GM12878 (cell line): ENCODE measurements around the gene NCMAP. TPM values are rescaled to one million over a fixed set of nuclear protein-coding genes. Genes with fewer than 3 reads are reported as not detected.

ENCODE experiments used
- BCLAF1 ChIP-seq: fragments of 450-650 bp; IDR thresholded peaks from 2 replicates; pipeline ENCODE4 v1.6.1; 2017; ENCODE audit warnings: antibody characterized with exemption, mild to moderate bottlenecking, moderate library complexity
- HCFC1 ChIP-seq: fragments of 150-350 bp; IDR thresholded peaks from 2 replicates; pipeline ENCODE4 v1.6.1; 2014; ENCODE audit warnings: low read length
- MAX ChIP-seq: IDR thresholded peaks from 2 replicates; pipeline ENCODE4 v1.6.1; 2012; ENCODE audit warnings: low read depth, low read length, improper control_type of control experiment
- MTA2 ChIP-seq: fragments of 450-650 bp; IDR thresholded peaks from 2 replicates; pipeline ENCODE4 v1.6.1; 2016; ENCODE audit warnings: low read depth, mild to moderate bottlenecking, moderate library complexity
- NBN ChIP-seq: fragments of 450-650 bp; IDR thresholded peaks from 2 replicates; pipeline ENCODE4 v1.6.1; 2016
- SPI1 ChIP-seq: IDR thresholded peaks from 2 replicates; pipeline ENCODE4 v1.6.1; 2011; ENCODE audit warnings: low read depth, mild to moderate bottlenecking, low read length, moderate library complexity, borderline replicate concordance; ENCODE audit not compliant: insufficient read depth
- ZBTB11 ChIP-seq: fragments of 450-650 bp; formaldehyde crosslinking; IDR thresholded peaks from 2 replicates; pipeline ENCODE4 v1.5.0; 2022; ENCODE audit warnings: mild to moderate bottlenecking, missing genetic modification characterization
- polyA plus RNA-seq, 11 experiments: library from polyadenylated mRNA; depleted of rRNA in 4 of 11; unstranded in 6 of 11; stranded (reverse) in 5 of 11; fragments of >200 nt; fragmentation: Nextera tagmentation in 4 of 11; fragmentation: Illumina TruSeq in 1 of 11; extraction: Ambion mirVana in 4 of 11; extraction: Trizol in 1 of 11; gene quantifications; 1 replicate in 1 of 11; 2 replicates in 10 of 11; pipeline versions ENCODE4 v1.2.1 to v1.2.3, GENCODE V29; 2011 to 2016; ENCODE audit warnings: inconsistent platforms in 2 of 11, missing spikeins in 2 of 11, low read depth in 1 of 11
- total RNA-seq, 4 experiments: library from RNA; depleted of rRNA in 3 of 4; stranded (reverse); fragments of >200 nt in 3 of 4; fragmentation: Illumina TruSeq in 1 of 4; extraction: Trizol in 1 of 4; gene quantifications; 2 replicates each; pipeline versions ENCODE4 v1.2.1 to v1.2.3, GENCODE V29; 2013 to 2021

NCMAP gene
- total and polyA plus RNA-seq, 10 of the 15 experiments (the other 5 are each of a cell fraction or from before 2014, with no cell fraction given) = not detected

GRCh38 chr1:24609949-24610517 lies 54.1 kb downstream of the NCMAP start (continued):
- no peak for TF ChIP-seq BCLAF1
- TF ChIP-seq MTA2 = no peak
- no peak for TF ChIP-seq ZBTB11 (CRISPR knock-in tag)
- no peak for TF ChIP-seq HCFC1
- no peak for TF ChIP-seq NBN
- no peak for TF ChIP-seq MAX
- no peak for TF ChIP-seq SPI1
